Endothelial cell of umbilical vein (primary cell): ENCODE data around the gene OAS3.

Experiments
- EZH2 ChIP-seq: IDR thresholded peaks from 2 replicates; pipeline ENCODE4 v1.6.1; 2012; ENCODE audit warnings: borderline replicate concordance, low read depth, mild to moderate bottlenecking, moderate library complexity, low read length, inconsistent platforms; ENCODE audit not compliant: severe bottlenecking
- POLR2AphosphoS5 ChIP-seq: IDR thresholded peaks from 2 replicates; pipeline ENCODE4 v1.6.1; 2012; ENCODE audit warnings: low read depth, mild to moderate bottlenecking, control low read depth, low read length, moderate library complexity; ENCODE audit not compliant: insufficient read depth
- TF ChIP-seq, protein P1 (sequence below), 2 donors: IDR thresholded peaks; 1 replicate in 1 of 2; 2 replicates in 1 of 2; pipeline ENCODE4 v1.5.1; 2011; ENCODE audit warnings: low read length in 2 of 2, mild to moderate bottlenecking in 2 of 2, moderate library complexity in 2 of 2, control low read depth in 1 of 2, inconsistent platforms in 1 of 2, low read depth in 1 of 2; ENCODE audit not compliant: insufficient read depth in 1 of 2; ENCODE audit errors: extremely low read depth in 1 of 2

GRCh38 chr12:112941528-112942335 is 3.5 kb downstream of the OAS3 start:
- TF ChIP-seq, protein P1, sequence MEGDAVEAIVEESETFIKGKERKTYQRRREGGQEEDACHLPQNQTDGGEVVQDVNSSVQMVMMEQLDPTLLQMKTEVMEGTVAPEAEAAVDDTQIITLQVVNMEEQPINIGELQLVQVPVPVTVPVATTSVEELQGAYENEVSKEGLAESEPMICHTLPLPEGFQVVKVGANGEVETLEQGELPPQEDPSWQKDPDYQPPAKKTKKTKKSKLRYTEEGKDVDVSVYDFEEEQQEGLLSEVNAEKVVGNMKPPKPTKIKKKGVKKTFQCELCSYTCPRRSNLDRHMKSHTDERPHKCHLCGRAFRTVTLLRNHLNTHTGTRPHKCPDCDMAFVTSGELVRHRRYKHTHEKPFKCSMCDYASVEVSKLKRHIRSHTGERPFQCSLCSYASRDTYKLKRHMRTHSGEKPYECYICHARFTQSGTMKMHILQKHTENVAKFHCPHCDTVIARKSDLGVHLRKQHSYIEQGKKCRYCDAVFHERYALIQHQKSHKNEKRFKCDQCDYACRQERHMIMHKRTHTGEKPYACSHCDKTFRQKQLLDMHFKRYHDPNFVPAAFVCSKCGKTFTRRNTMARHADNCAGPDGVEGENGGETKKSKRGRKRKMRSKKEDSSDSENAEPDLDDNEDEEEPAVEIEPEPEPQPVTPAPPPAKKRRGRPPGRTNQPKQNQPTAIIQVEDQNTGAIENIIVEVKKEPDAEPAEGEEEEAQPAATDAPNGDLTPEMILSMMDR (IDR thresholded peaks at IDR 0.05; ENCODE audit: extremely low read depth in 1 of 2, insufficient read depth in 1 of 2, low read depth in 1 of 2, low read length in 2 of 2): no peak
- TF ChIP-seq EZH2 (no peak), POLR2AphosphoS5 (no peak)
